Heart left ventricle (tissue), 16 donors: ENCODE data around the gene IFITM2. TPM values are rescaled to one million over a fixed set of nuclear protein-coding genes. Genes with fewer than 3 reads are reported as not detected.

Source experiments
- ATAC-seq, 4 donors: fragments of 200-7000 bp; cut with Tn5 transposase; one replicate each; pipeline ENCODE4 v1.9.1; 2020 to 2022; ENCODE audit warnings: moderate library complexity in 4 of 4, mild to moderate bottlenecking in 3 of 4, moderate number of reproducible peaks in 1 of 4
- DNase-seq, 5 donors: peaks; one replicate each; pipeline ENCODE4 v3.0.0-alpha.2; 2020
- H3K27ac ChIP-seq, 12 donors: fragments of 200-600 bp; sonication (generic) in 4 of 12; one replicate each; pipeline versions ENCODE4 v1.5.0 to v1.8.0; 2016 to 2022; ENCODE audit warnings: mild to moderate bottlenecking in 2 of 12
- H3K27me3 ChIP-seq, 9 donors: fragments of 200-600 bp; sonication (generic) in 2 of 9; one replicate each; pipeline versions ENCODE4 v1.5.1 to v1.8.0; 2016 to 2022; ENCODE audit warnings: mild to moderate bottlenecking in 3 of 9
- H3K36me3 ChIP-seq, 9 donors: fragments of 200-600 bp; sonication (generic) in 2 of 9; one replicate each; pipeline versions ENCODE4 v1.5.0 to v1.8.0; 2018 to 2022; ENCODE audit warnings: mild to moderate bottlenecking in 2 of 9
- H3K4me1 ChIP-seq, 12 donors: fragments of 200-600 bp; sonication (generic) in 4 of 12; one replicate each; pipeline versions ENCODE4 v1.5.0 to v1.8.0; 2016 to 2022; ENCODE audit warnings: mild to moderate bottlenecking in 3 of 12
- H3K4me3 ChIP-seq, 12 donors: fragments of 200-600 bp; sonication (generic) in 4 of 12; one replicate each; pipeline versions ENCODE4 v1.5.0 to v1.8.0; 2017 to 2022; ENCODE audit warnings: mild to moderate bottlenecking in 9 of 12, moderate library complexity in 4 of 12
- H3K9me3 ChIP-seq, 12 donors: fragments of 200-600 bp; sonication (generic) in 4 of 12; one replicate each; pipeline versions ENCODE4 v1.5.0 to v1.8.0; 2016 to 2022; ENCODE audit warnings: mild to moderate bottlenecking in 1 of 12
- POLR2A ChIP-seq, 2 donors: fragments of 450-650 bp; IDR thresholded peaks; one replicate each; pipeline ENCODE4 v1.6.1; 2017; ENCODE audit warnings: antibody characterized with exemption in 2 of 2, mild to moderate bottlenecking in 2 of 2, moderate library complexity in 2 of 2
- WGBS, 4 donors: extraction: QIAGEN DNeasy Blood & Tissue Kit in 2 of 4; methylation state at CpG; one replicate each; pipeline versions ENCODE4 v1.1.5 to v1.1.7; 2013 to 2018; 5-methylcytosine and 5-hydroxymethylcytosine counted together
- intact Hi-C, 10 donors: fragments of 100-400 bp; cut with DNase I; formaldehyde crosslinking; loops; one replicate each; pipeline versions ENCODE4 v1.11.1 to v1.14.2; 2022
- polyA plus RNA-seq, 2 donors: library from polyadenylated mRNA; stranded (reverse); fragments of 200-250 nt; gene quantifications; one replicate each; pipeline ENCODE4 v1.2.3, GENCODE V29; 2013
- total RNA-seq, 9 donors: library from RNA; depleted of rRNA in 2 of 9; stranded (reverse); fragments of >200 nt in 2 of 9; fragmentation: NEBNext Ultra II Directional in 3 of 9; extraction: Animal tissue kit (Norgen Biotek cat#: 25700) in 3 of 9; gene quantifications; one replicate each; pipeline versions ENCODE4 v1.1.0 to v1.2.4, GENCODE V29; 2016 to 2023
- TF ChIP-seq, protein P1 (sequence below), 12 donors: fragments of 200-600 bp; sonication (generic) in 4 of 12; IDR thresholded peaks; one replicate each; pipeline versions ENCODE4 v1.5.0 to v1.8.0; 2018 to 2022; ENCODE audit warnings: antibody characterized with exemption in 12 of 12, mild to moderate bottlenecking in 5 of 12
- donor health status: ischemic (EF 13 %, LVEDD 7.1; RV severe dilation, severe dysfunction).
- donor health status: healthy with polysubstance abuse.
- donor health status: DM: no; HTN: yes; CAD: no.
- donor health status: DM: no; HTN: no; CAD: no.
- donor health status: ischemic (EF 25% LVEDD 6.9; RV normal size, moderate dysfunction).
- donor health status: ischemic (EF 25% LVEDD 5.7; RV mildly dilated, moderate dysfunction).
- donor health status: healthy.
- donor health status: DM: yes; HTN: yes; CAD: no.
- donor health status: ischemic (EF 35%, LVEDD 5.7; RV mildly dilated, moderate dysfunction).
- donor health status: nonischemic (EF 11% LVEDD 7.7; RV severe dilation, severe dysfunction).
- donor health status: DM: yes; HTN: yes; CAD: no.
- donor health status: PGD.
- donor health status: ischemic (EF 29% LVEDD 5.4; RV normal size, mild dysfunction).
- donor health status: nonischemic (EF 23%, LVEDD 6.1; RV moderate dilation, normal function).

IFITM2 gene
- total and polyA plus RNA-seq, 11 donors: 116 to 501 (median 154) TPM

- Histone ChIP-seq H3K27me3 (peaks cover 0 to 30% (median 0%) of the 10 kb centered on the region in 9 donors), H3K4me1 (peaks cover 0 to 30% (median 0%) of the 10 kb centered on the region in 12 donors), H3K27ac (no peak overlapping the region), H3K9me3 (peaks cover 0 to 3% (median 0%) of the 10 kb centered on the region in 12 donors), H3K36me3 (no peaks in the 10 kb centered on the region), H3K4me3 (no peak overlapping the region)
- intact Hi-C loops: loop anchor here in 1 of 10 donors (10.0 kb wide), 1 partner anchor 102 kb away; no protein-coding TSS in a partner anchor
- no peak for ATAC-seq
- no peak for TF ChIP-seq POLR2A (IDR thresholded peaks at IDR 0.05)
- TF ChIP-seq, protein P1, sequence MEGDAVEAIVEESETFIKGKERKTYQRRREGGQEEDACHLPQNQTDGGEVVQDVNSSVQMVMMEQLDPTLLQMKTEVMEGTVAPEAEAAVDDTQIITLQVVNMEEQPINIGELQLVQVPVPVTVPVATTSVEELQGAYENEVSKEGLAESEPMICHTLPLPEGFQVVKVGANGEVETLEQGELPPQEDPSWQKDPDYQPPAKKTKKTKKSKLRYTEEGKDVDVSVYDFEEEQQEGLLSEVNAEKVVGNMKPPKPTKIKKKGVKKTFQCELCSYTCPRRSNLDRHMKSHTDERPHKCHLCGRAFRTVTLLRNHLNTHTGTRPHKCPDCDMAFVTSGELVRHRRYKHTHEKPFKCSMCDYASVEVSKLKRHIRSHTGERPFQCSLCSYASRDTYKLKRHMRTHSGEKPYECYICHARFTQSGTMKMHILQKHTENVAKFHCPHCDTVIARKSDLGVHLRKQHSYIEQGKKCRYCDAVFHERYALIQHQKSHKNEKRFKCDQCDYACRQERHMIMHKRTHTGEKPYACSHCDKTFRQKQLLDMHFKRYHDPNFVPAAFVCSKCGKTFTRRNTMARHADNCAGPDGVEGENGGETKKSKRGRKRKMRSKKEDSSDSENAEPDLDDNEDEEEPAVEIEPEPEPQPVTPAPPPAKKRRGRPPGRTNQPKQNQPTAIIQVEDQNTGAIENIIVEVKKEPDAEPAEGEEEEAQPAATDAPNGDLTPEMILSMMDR (IDR thresholded peaks at IDR 0.05): no peak
- 81 to 88% (median 85%) methylated on average over 22 of the region's 22 CpGs for WGBS, 4 donors
- DNase-seq: no peak
Observed at GRCh38 chr11:272195-272930, 35.3 kb upstream of the IFITM2 start.

DNA sequence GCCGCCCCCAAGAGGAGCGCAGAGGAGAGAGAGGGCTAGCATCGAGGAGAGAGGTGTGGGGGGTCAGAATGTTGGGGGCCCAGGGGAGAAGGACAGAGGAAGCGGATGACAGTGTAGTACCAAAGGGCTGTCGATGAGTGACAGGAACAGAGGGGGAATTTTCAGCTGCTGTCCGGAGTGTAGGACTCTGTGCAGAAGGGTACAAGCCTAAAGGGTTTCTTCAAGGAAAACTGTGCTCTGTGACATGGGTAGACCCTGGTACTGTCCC lies 34.8 kb upstream of the IFITM2 start:
- 78 to 88% (median 83%) methylated on average over 6 of the region's 6 CpGs for WGBS, 4 donors
- peaks cover 0 to 28% (median 0%) of the 10 kb centered on the region in 12 donors for H3K4me1 ChIP-seq
- DNase-seq (no peak), ATAC-seq (no peak)
- peaks cover 0 to 35% (median 2%) of the 10 kb centered on the region in 9 donors for H3K27me3 ChIP-seq
- H3K9me3 ChIP-seq: peaks cover 0 to 3% (median 0%) of the 10 kb centered on the region in 12 donors
- TF ChIP-seq, protein P1 (IDR thresholded peaks at IDR 0.05): no peak
- TF ChIP-seq POLR2A (IDR thresholded peaks at IDR 0.05): no peak
- H3K4me3 ChIP-seq: no peak overlapping the region
- intact Hi-C loops: loop anchor here in 1 of 10 donors (10.0 kb wide), 1 partner anchor 102 kb away; no protein-coding TSS in a partner anchor
- no peaks in the 10 kb centered on the region for H3K36me3 ChIP-seq
- H3K27ac ChIP-seq: no peak overlapping the region

GRCh38 chr11:276219-276618 lies 31.4 kb upstream of the IFITM2 start:
- intact Hi-C loops: loop anchor here in 1 of 10 donors (10.0 kb wide), 1 partner anchor 99 kb away; no protein-coding TSS in a partner anchor
- Histone ChIP-seq H3K4me3 (no peak overlapping the region), H3K9me3 (peaks cover 0 to 3% (median 0%) of the 10 kb centered on the region in 12 donors), H3K27me3 (peaks cover 23 to 56% (median 35%) of the 10 kb centered on the region in 9 donors), H3K27ac (no peak overlapping the region), H3K36me3 (no peaks in the 10 kb centered on the region), H3K4me1 (peaks cover 0 to 25% (median 15%) of the 10 kb centered on the region in 12 donors)
- no peak for ATAC-seq
- DNase-seq: no peak
- TF ChIP-seq, protein P1 (IDR thresholded peaks at IDR 0.05): no peak
- no peak for TF ChIP-seq POLR2A (IDR thresholded peaks at IDR 0.05)
